ENCODE results near the gene BICDL1. TPM values are rescaled to one million over a fixed set of nuclear protein-coding genes. Genes with fewer than 3 reads are reported as not detected.

The BICDL1 gene
- total and polyA plus RNA-seq, 2 of the 4 experiments (the other 2 are of a cell fraction) = not detected

GRCh38 chr12:120019938-120020337, 30.9 kb downstream of the BICDL1 start:
- BruUV-seq (replicated peaks) = no TSS peak

More at GRCh38 chr12:120019938-120020337, 30.9 kb downstream of the BICDL1 start:
- no peak overlapping the region for H2BK120ac ChIP-seq (ENCODE audit: low read depth, low read length)
- no peak overlapping the region for H3K4ac ChIP-seq (ENCODE audit: low read depth, low read length)
- POLR2A ChIA-PET (ENCODE audit: unreplicated experiment) = no interaction called here
- no peak overlapping the region for H3K14ac ChIP-seq (replicated peaks; ENCODE audit: low read depth, low read length)
- H4K20me1 ChIP-seq (ENCODE audit: insufficient read depth, low read length) = no peaks in the 10 kb centered on the region
- H3K4me3 ChIP-seq (ENCODE audit: insufficient read depth, low read depth, low read length) = no peak overlapping the region
- no peak overlapping the region for H3K27ac ChIP-seq (ENCODE audit: insufficient read depth, low read length)
- H3K4me2 ChIP-seq (ENCODE audit: low read depth, low read length) = no peak overlapping the region
- dilution Hi-C loops (cut with HindIII; ENCODE audit: low sequenced_read_pairs, unreplicated experiment) (no loop called here), in situ Hi-C loops (cut with MboI; ENCODE audit: low sequenced_read_pairs) (no loop called here), intact Hi-C loops (cut with micrococcal nuclease) (no loop called here)
- H3K79me1 ChIP-seq (ENCODE audit: low read depth in 1 of 2, low read length in 2 of 2) = no peaks in the 10 kb centered on the region
- H4K5ac ChIP-seq (ENCODE audit: low read depth, low read length) = no peak overlapping the region
- H3K56ac ChIP-seq (ENCODE audit: extremely low read depth, insufficient read depth, low read length) = no peak overlapping the region
- no peaks in the 10 kb centered on the region for H3K9me3 ChIP-seq (ENCODE audit: control insufficient read depth, insufficient read depth, low read length)
- CTCF ChIA-PET = no interaction called here
- DNase-seq (no peak), ATAC-seq (ENCODE audit: low read depth) (no peak)
- no peak overlapping the region for H2AK5ac ChIP-seq (ENCODE audit: low read depth, low read length)
- no peak overlapping the region for H3K9ac ChIP-seq (ENCODE audit: low read depth, low read length)
- H2AFZ ChIP-seq (replicated peaks; ENCODE audit: low read length, poor library complexity) = no peak overlapping the region
- no peak overlapping the region for H2BK20ac ChIP-seq (ENCODE audit: low read depth, low read length)
- no peaks in the 10 kb centered on the region for H3K36me3 ChIP-seq (ENCODE audit: control insufficient read depth, insufficient read depth, low read length)
- no peaks in the 10 kb centered on the region for H3K9me1 ChIP-seq (ENCODE audit: insufficient read depth, low read length)
- no peaks in the 10 kb centered on the region for H3K4me1 ChIP-seq (ENCODE audit: control insufficient read depth, insufficient read depth, low read length)
- no peak overlapping the region for H2AK9ac ChIP-seq (replicated peaks; ENCODE audit: low read depth, low read length, poor library complexity)
- H4K8ac ChIP-seq (ENCODE audit: low read depth in 2 of 2, low read length in 2 of 2) = no peak overlapping the region
- no CpG with 5 or more reads among the region's 5 CpGs for WGBS, 2 experiments (ENCODE audit: extremely low coverage in 2 of 2, insufficient read length in 1 of 2)
- H2BK15ac ChIP-seq (ENCODE audit: low read depth, low read length) = no peak overlapping the region
- H2BK5ac ChIP-seq (ENCODE audit: low read depth, low read length, poor library complexity, severe bottlenecking) = no peak overlapping the region
- no peak for TF ChIP-seq SMC3 (IDR thresholded peaks at IDR 0.05; ENCODE audit: low read depth, low read length)
- no peak for TF ChIP-seq CHD1 (IDR thresholded peaks at IDR 0.05; ENCODE audit: low read depth, low read length)
- H3K18ac ChIP-seq (ENCODE audit: low read depth, low read length) = no peak overlapping the region
- peaks cover 4% of the 10 kb centered on the region; the same call in 1 of the 2 replicates for H3K27me3 ChIP-seq (ENCODE audit: control insufficient read depth, insufficient read depth, low read length)
- no peak overlapping the region for H4K91ac ChIP-seq (ENCODE audit: insufficient read depth, low read depth, low read length)
- no peak overlapping the region for H3K23ac ChIP-seq (ENCODE audit: low read depth, low read length)

Measured in IMR-90 (cell line).